Measurements from ENCODE around the gene ACOT7.

GRCh38 chr1:6360517-6361070, 33.0 kb downstream of the ACOT7 start:
- TF ChIP-seq CTCF (conservative IDR thresholded peaks at IDR 0.05), result no peak
- no peak for TF ChIP-seq EZH2 (IDR thresholded peaks at IDR 0.05; ENCODE audit: low read depth)
